HCT116 (cell line): ENCODE results near the gene HS3ST2. TPM values are rescaled to one million over a fixed set of nuclear protein-coding genes. Genes with fewer than 3 reads are reported as not detected.

Source experiments
- ATAC-seq: fragments of 200-7000 bp; cut with Tn5 transposase; 2 replicates; pipeline ENCODE4 v1.9.1; 2020; ENCODE audit warnings: mild to moderate bottlenecking, moderate library complexity
- BruUV-seq: library from RNA; stranded (reverse); fragments of 400-500 nt; replicated peaks from 2 replicates; lab custom pipeline; 2021; lab: Mats Ljungman, UMichigan
- CTCF ChIA-PET: fragments of 300-600 bp; sonication (Branson Sonifier 250); formaldehyde crosslinking; loops from one replicate; lab custom pipeline; 2021; ENCODE audit warnings: antibody characterized with exemption; lab: Charles Lee
- POLR2A ChIA-PET: fragments of 300-600, 350-600 bp; sonication (Branson Sonifier 250); formaldehyde crosslinking; loops from one replicate; lab custom pipeline; 2021; ENCODE audit warnings: antibody characterized with exemption; lab: Charles Lee
- RAD21 ChIA-PET, 2 experiments: fragments of 300-600 bp; sonication (Branson Sonifier 250); formaldehyde crosslinking; loops; one replicate each; lab custom pipeline; 2023; ENCODE audit warnings: low total read pairs in 2 of 2; ENCODE audit not compliant: uncharacterized antibody in 2 of 2, unreplicated experiment in 2 of 2, low non-redundant PET in 1 of 2; lab: Charles Lee
- DNase-seq: peaks from one replicate; pipeline ENCODE4 v3.0.0-alpha.2; 2010; ENCODE audit warnings: low read depth, low spot score
- H2AFZ ChIP-seq: fragments of 200-600 bp; shearing (Covaris generic), sonication (generic); 2 replicates; pipeline ENCODE4 v1.6.1; 2017; ENCODE audit warnings: low read depth, mixed run types, mixed read lengths, antibody characterized with exemption, low read length; ENCODE audit not compliant: poor library complexity, severe bottlenecking
- H3K27ac ChIP-seq: 2 replicates; pipeline ENCODE4 v1.5.1; 2012; ENCODE audit warnings: low read depth, low read length
- H3K27me3 ChIP-seq: fragments of 200-600 bp; sonication (generic); 2 replicates; pipeline ENCODE4 v1.6.1; 2016; ENCODE audit warnings: mixed run types, low read length, mixed read lengths; ENCODE audit not compliant: insufficient read depth
- H3K36me3 ChIP-seq, 2 experiments: fragments of 200-500 bp in 1 of 2; fragments of 200-600 bp in 1 of 2; sonication (Bioruptor generic) in 1 of 2; sonication (generic) in 1 of 2; 2 replicates each; pipeline versions ENCODE4 v1.5.1 to v1.6.1; 2014 to 2016; ENCODE audit warnings: low read length in 2 of 2, inconsistent platforms in 1 of 2, mixed read lengths in 1 of 2, mixed run types in 1 of 2; ENCODE audit not compliant: insufficient read depth in 2 of 2, control insufficient read depth in 1 of 2
- H3K4me1 ChIP-seq, 2 experiments: fragments of 200-600 bp in 1 of 2; sonication (generic) in 1 of 2; 2 replicates each; pipeline versions ENCODE4 v1.5.1 to v1.6.1; 2012 to 2017; ENCODE audit warnings: low read length in 2 of 2, inconsistent platforms in 1 of 2, mild to moderate bottlenecking in 1 of 2, mixed read lengths in 1 of 2, mixed run types in 1 of 2, moderate library complexity in 1 of 2; ENCODE audit not compliant: insufficient read depth in 2 of 2, control insufficient read depth in 1 of 2
- H3K4me2 ChIP-seq: fragments of 200-600 bp; sonication (generic); 2 replicates; pipeline ENCODE4 v1.6.1; 2017; ENCODE audit warnings: mixed run types, low read length, mixed read lengths
- H3K4me3 ChIP-seq, 2 experiments: fragments of 200-600 bp in 1 of 2; sonication (generic) in 1 of 2; replicated peaks in 1 of 2; 2 replicates each; pipeline ENCODE4 v1.5.1; 2011 to 2016; ENCODE audit warnings: low read length in 2 of 2, control low read depth in 1 of 2, low read depth in 1 of 2, mild to moderate bottlenecking in 1 of 2, mixed read lengths in 1 of 2, mixed run types in 1 of 2
- H3K79me2 ChIP-seq: fragments of 200-600 bp; sonication (generic); 2 replicates; pipeline ENCODE4 v1.6.1; 2017; ENCODE audit warnings: mild to moderate bottlenecking, mixed run types, low read length, moderate library complexity, mixed read lengths; ENCODE audit not compliant: insufficient read depth
- H3K9ac ChIP-seq: fragments of 200-600 bp; sonication (generic); 2 replicates; pipeline ENCODE4 v1.6.1; 2016; ENCODE audit warnings: low read length, mixed read lengths
- H3K9me2 ChIP-seq: fragments of 200-600 bp; sonication (generic), shearing (Covaris generic); 2 replicates; pipeline ENCODE4 v1.6.1; 2017; ENCODE audit warnings: mixed run types, mild to moderate bottlenecking, moderate library complexity; ENCODE audit not compliant: insufficient read depth
- H3K9me3 ChIP-seq, 2 experiments: fragments of 200-500 bp in 1 of 2; fragments of 200-600 bp in 1 of 2; sonication (Bioruptor generic) in 1 of 2; sonication (generic) in 1 of 2; 2 replicates each; pipeline ENCODE4 v1.6.1; 2014 to 2017; ENCODE audit warnings: low read length in 2 of 2, mixed read lengths in 2 of 2, inconsistent platforms in 1 of 2, low read depth in 1 of 2, mild to moderate bottlenecking in 1 of 2, mixed run types in 1 of 2, moderate library complexity in 1 of 2; ENCODE audit not compliant: control insufficient read depth in 1 of 2, insufficient read depth in 1 of 2
- H4K20me1 ChIP-seq: fragments of 200-600 bp; sonication (generic), shearing (Covaris generic); 2 replicates; pipeline ENCODE4 v1.6.1; 2017; ENCODE audit warnings: mixed run types, mild to moderate bottlenecking, moderate library complexity; ENCODE audit not compliant: insufficient read depth
- CTCF ChIP-seq, 3 experiments: fragments of 200-600 bp in 1 of 3; sonication (generic) in 1 of 3; IDR thresholded peaks in 2 of 3; conservative IDR thresholded peaks in 1 of 3; 2 replicates each; pipeline ENCODE4 v1.5.1; 2012 to 2017; ENCODE audit warnings: low read depth in 2 of 3, low read length in 2 of 3, antibody characterized with exemption in 1 of 3, borderline replicate concordance in 1 of 3, control low read depth in 1 of 3, mild to moderate bottlenecking in 1 of 3, mixed read lengths in 1 of 3, mixed run types in 1 of 3, moderate library complexity in 1 of 3; ENCODE audit not compliant: insufficient read depth in 1 of 3
- EZH2 ChIP-seq: fragments of 200-600 bp; sonication (generic); IDR thresholded peaks from 2 replicates; pipeline ENCODE4 v1.6.1; 2017; ENCODE audit warnings: antibody characterized with exemption, mixed run types
- EZH2phosphoT487 ChIP-seq: fragments of 200-600 bp; IDR thresholded peaks from 2 replicates; pipeline ENCODE4 v1.6.1; 2018; ENCODE audit warnings: antibody characterized with exemption, borderline replicate concordance
- JUND ChIP-seq: IDR thresholded peaks from 2 replicates; pipeline ENCODE4 v1.6.1; 2012
- POLR2AphosphoS5 ChIP-seq: IDR thresholded peaks from 2 replicates; pipeline ENCODE4 v1.6.1; 2011; ENCODE audit warnings: mild to moderate bottlenecking, low read depth, low read length, moderate library complexity
- REST ChIP-seq: IDR thresholded peaks from 2 replicates; pipeline ENCODE4 v1.6.1; 2012; ENCODE audit warnings: low read depth
- SIN3A ChIP-seq: IDR thresholded peaks from 2 replicates; pipeline ENCODE4 v1.6.1; 2012; ENCODE audit warnings: low read depth
- SRF ChIP-seq: IDR thresholded peaks from 2 replicates; pipeline ENCODE4 v1.6.1; 2012; ENCODE audit warnings: low read depth
- YY1 ChIP-seq: IDR thresholded peaks from 2 replicates; pipeline ENCODE4 v1.6.1; 2011; ENCODE audit warnings: low read length, low read depth, moderate library complexity, mild to moderate bottlenecking; ENCODE audit not compliant: insufficient replicate concordance; ENCODE audit errors: extremely low read depth
- ZFX ChIP-seq: fragments of 450-650 bp; IDR thresholded peaks from 2 replicates; pipeline ENCODE4 v1.6.1; 2017
- intact Hi-C: fragments of 100-400 bp; cut with micrococcal nuclease; formaldehyde crosslinking; loops from 2 replicates; pipeline ENCODE4 v1.10.0; 2022
- total RNA-seq: library from RNA; stranded (reverse); gene quantifications from one replicate; pipeline ENCODE4 v1.2.1, GENCODE V29; 2021; ENCODE audit not compliant: unreplicated experiment

Gene HS3ST2
- total RNA-seq, 1 experiment from 2014 or later: not detected

GRCh38 chr16:22945361-22945760 lies 131.4 kb downstream of the HS3ST2 start:
- H3K4me3 ChIP-seq: no peak overlapping the region
- intact Hi-C loops: loop anchor here (5.0 kb wide), 1 partner anchor 758 kb away; no protein-coding TSS in a partner anchor
- no peak for ATAC-seq
- ChIA-PET CTCF (no interaction called here), RAD21 (no interaction called here), POLR2A (no interaction called here)
- no peak overlapping the region for H3K9ac ChIP-seq
- H4K20me1 ChIP-seq: no peaks in the 10 kb centered on the region
- H3K79me2 ChIP-seq: no peaks in the 10 kb centered on the region
- H3K4me2 ChIP-seq: no peak overlapping the region
- no peaks in the 10 kb centered on the region for H3K36me3 ChIP-seq
- no TSS peak for BruUV-seq
- H3K4me1 ChIP-seq: no peaks in the 10 kb centered on the region
- DNase-seq: no peak
- H3K27me3 ChIP-seq: peaks cover 11% of the 10 kb centered on the region
- H2AFZ ChIP-seq: no peak overlapping the region
- no peaks in the 10 kb centered on the region for H3K9me3 ChIP-seq
- no peaks in the 10 kb centered on the region for H3K9me2 ChIP-seq
- no peak for TF ChIP-seq SRF
- no peak for TF ChIP-seq ZFX
- no peak for TF ChIP-seq POLR2AphosphoS5
- TF ChIP-seq EZH2phosphoT487: no peak
- TF ChIP-seq YY1: no peak
- no peak for TF ChIP-seq REST
- TF ChIP-seq JUND: no peak
- TF ChIP-seq SIN3A: no peak
- TF ChIP-seq EZH2: no peak
- no peak for TF ChIP-seq CTCF (IDR thresholded peaks at IDR 0.05 in 2 of 3, conservative IDR thresholded peaks at IDR 0.05 in 1 of 3; ENCODE audit: borderline replicate concordance in 1 of 3, insufficient read depth in 1 of 3, low read depth in 2 of 3, low read length in 2 of 3)
- TF ChIP-seq, all 23 proteins: peak for 0
- H3K27ac ChIP-seq: no peak overlapping the region
